ENCODE measurements around the gene NADK.

NADK gene

DNA sequence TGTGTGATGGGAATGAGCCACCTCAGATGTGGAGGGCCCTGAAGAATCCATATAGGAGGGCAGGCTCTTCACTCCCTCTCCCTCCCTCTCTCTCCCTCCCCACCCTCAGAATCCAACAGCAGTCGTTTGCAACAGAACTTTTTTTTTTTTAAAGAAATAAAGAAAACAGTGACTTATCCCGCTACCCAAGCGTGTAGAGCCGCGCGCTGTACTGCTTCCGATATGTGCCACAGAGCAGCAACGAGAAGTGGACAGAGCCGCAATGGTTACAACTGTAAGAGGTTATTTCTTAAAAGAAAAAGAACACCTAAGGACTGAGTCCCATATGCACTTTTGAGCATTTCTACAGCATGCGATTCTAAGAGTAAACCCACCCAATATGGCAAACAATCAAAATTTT lies 7.4 kb upstream of the NADK start:
- DNase-seq: no peak

DNA sequence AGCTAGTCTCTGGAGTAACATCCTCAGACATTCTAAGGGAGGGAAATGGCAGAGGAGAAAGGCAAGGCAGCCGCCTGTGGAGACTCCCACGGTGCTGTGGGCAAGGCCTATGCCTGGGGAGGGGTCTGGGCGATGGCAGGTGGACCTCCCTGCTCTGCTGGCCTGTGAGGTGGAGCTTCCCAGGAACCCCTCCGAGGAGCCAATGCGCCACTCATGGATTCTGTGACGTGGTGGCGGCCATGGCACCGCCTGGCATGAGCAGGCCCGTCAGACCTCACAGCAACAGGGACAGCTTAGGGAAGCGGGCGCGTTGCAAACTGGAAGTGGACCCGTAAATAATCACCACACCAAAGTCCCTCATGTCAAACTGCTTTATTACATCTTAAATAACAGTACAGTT lies 6.7 kb upstream of the NADK start:
- no peak for DNase-seq

DNA sequence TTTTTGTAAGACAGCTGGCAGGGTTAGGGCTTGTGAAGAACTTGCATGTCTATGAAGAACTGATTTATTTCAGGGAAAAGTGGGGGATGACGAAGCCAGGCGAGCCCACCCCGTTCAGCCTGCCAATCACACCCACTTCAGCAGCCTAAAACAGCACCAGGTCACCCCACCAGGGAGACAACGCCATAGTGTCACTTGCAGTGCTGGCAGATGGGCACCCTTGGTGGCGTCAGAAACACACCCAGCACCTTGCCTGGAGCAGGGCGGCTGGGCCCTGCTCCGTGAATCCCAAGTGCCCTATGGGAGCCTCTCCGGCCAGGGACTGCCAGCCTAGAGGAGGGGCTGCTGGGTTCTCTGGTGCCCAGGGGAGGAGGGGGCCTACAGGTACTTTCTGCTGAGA lies 5.0 kb upstream of the NADK start:
- DNase-seq: no peak

DNA sequence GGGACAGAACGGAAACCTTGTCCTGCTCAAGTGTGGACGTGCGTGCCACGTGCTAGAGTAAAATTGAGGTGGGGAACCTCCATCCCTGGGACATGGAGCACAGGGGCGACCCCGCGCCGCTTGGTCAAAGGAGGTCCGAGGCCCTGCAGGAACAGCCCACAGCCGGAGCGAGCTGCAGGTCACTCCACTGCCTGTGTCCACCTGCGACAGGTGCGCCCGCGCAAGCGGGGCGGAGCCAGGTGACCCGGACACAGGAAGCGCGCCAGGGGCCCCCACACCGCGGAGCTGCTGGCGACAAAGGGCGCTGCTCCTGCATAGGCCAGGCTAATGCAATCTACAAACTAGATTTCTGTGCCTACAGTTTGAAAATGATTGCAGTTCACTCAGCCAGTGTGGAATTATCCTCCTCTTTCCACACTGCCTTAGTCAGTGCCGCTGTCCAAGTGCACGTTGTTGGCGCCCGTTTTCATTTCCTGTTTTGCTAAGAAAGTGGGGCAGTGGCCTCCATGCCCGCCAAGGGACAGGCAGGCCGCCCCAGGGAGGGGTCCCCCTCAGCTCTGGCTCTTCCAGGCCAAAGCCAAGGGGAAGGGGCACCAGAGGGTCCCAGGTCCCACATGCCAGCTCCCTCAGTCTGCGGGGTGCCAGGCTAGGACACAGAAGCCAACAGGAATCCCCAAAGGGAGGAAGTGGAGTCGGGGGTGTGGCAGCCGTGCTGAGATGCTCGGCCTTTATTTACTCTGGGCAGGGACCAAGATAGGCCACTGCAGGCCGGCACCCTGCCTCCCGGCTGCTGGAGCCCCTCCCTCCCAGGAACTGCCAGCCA lies 4.3 kb upstream of the NADK start:
- peak; percentile 27 for DNase-seq

DNA sequence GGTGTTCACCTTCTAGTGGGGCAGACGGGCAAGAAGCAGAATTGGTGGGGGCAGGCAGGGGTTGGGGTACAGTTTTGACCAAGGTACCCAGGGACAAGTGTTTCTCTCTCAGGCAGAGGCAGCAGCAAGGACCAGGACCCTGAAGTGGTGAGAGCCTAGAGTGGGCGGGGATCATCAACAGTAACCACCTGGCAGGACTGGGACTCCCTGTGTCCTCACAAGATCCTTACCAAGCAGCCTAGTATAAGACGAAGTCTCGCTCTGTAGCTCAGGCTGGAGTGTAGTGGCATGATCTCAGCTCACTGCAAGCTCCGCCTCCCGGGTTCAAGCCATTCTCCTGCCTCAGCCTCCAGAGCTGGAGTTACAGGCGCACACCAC lies 3.2 kb upstream of the NADK start:
- no peak for DNase-seq

DNA sequence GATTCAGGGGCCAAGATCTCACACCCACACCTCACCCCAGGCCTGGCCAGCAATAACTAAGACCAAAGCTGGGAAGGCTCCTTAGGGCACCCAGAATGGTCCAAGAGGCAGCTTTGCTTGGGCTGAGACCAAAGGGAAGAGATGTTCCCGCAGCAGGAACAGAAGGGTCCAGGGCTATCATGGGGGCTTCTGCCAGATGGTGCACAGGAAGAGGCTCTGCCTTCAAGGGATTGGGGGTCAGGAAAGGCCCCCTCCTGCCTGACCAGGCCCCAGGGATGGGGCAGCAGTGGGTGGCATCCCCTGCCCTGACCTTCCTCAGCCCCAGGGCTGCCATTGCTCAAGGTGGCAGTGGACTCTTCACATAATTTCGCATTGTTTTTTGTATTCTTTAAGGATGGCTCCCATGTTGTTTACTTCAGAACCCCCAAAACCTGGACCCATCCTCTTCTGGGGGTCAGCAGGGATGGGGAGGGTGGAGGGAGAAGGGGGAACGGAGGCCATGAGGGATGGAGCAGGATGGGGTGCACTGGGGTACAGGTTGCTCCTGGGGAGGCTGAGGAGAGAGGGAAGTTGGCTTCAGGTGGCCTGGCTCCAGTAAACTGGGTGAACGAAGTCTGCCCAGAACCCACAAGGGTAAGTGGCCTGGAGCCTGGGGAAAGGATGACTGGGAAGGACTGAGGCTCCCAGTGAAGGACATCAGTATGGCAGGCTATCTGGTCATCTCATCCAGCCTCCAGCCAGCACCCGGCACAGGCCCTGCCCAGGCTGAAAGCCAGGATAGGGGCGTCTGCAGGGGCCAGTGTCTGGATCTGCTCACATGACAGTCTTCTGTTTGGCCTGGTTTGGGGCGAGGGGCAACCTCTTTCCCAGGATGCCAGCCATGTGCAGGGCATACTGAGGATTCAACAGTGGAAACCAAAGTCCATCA lies 2.6 kb upstream of the NADK start:
- DNase-seq: no peak

DNA sequence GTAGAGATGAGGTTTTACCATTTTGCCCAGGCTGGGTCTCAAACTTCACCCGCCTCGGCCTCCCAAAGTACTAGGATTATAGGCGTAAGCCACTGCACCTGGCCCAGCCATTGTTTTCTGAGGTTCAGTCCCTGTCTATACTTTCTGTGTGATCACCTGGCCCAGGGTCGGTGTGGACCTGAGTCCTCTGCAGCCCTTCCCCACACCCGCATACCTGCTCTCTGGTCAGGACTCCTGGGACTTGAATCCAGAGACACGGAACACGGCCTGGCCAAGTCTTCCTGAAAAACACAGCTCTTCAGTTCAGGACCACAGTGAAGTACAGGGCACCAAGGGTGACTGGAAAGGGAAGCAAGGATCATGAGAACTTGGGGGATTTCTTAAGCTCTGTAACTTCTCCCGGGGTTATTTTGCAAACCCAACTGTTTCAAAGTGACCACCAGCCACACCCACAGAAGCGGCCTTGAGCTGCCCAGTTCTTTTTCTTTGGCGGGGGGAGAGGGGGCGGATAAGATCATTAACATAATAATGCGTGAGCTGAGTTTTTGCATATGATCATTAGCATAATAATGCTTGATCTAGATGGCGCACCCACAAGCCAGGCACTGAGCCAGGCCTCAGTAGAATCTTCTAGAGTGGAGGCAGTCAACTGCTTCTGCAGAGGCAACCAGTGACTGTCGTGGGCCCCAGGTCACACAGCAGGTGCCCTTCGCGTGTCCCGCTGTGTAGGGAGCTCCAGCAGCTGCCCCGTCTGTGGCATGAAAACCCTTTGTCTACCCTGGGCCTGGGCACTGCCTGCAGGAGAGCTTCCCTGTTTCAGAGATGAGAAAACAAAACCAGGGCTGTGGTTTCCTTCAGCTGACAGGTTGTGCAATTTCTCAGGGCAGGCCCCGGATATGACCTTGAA lies 1.7 kb upstream of the NADK start:
- peak; percentile 8 for DNase-seq

DNA sequence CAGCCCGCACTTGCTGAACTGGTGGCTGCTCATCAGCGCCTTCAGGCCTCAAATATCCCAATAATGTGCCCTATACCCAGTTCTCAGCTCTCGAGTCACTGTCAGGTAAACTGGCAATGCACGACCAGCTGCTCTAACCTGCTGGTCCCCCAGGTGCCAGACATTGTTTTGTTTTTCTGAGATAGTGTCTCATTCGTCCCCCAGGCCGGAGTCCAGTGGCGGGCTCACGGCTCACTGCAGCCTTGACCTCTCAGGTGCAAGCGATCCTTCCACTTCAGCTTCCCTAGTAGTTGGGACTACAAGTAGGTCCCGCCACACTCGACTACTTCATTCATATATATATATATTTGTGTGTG lies 1.0 kb upstream of the NADK start:
- no peak for DNase-seq

DNA sequence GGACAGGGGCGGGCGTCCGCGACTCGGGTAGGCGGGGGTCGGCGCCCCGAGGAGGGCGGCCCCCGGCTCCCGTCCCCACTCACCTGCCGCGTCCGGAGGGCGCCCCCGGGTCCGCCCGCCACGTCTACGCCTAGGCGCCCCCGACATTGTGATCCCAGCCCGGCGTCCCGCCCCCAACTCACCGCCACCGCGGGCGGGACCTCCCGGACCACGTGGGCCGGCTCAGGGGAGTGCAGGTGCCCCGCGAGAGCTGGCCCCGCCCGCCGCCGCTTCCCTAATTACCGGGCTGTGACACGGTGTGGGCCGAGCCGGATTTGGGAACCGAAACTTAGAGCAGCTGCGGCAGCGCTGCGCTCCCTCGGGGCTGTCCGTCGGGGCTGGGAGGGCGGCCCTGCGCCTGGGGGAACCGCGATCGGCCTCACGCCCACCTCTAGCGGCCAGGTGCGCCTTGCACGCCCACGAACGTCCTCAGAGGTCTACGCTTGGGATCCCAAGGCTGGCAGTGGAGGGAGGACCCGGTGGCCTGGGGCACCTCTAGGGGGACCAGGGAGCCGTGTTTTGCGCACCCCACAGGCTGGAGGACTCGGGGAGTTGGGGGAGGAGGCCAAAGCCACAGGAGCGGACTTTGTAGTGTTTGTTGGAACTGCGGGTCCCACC lies 521 bp upstream of the NADK start:
- DNase-seq: no peak

DNA sequence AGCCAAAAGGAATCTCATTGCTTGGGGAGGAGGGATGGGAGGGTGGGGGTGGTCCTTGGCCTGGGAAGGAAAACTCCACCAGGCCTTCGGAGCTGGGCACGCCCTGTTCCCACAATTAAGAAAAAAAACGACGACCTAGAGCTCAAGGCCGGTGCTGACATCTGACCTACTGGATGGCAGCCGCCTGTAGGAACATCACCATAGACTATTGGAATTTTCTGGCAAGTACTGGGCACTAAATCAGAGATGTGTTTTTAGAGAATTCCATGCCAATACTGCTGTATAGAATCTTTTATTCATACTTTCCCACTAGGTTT lies 729 bp downstream of the NADK start:
- peak; percentile 14 for DNase-seq

DNA sequence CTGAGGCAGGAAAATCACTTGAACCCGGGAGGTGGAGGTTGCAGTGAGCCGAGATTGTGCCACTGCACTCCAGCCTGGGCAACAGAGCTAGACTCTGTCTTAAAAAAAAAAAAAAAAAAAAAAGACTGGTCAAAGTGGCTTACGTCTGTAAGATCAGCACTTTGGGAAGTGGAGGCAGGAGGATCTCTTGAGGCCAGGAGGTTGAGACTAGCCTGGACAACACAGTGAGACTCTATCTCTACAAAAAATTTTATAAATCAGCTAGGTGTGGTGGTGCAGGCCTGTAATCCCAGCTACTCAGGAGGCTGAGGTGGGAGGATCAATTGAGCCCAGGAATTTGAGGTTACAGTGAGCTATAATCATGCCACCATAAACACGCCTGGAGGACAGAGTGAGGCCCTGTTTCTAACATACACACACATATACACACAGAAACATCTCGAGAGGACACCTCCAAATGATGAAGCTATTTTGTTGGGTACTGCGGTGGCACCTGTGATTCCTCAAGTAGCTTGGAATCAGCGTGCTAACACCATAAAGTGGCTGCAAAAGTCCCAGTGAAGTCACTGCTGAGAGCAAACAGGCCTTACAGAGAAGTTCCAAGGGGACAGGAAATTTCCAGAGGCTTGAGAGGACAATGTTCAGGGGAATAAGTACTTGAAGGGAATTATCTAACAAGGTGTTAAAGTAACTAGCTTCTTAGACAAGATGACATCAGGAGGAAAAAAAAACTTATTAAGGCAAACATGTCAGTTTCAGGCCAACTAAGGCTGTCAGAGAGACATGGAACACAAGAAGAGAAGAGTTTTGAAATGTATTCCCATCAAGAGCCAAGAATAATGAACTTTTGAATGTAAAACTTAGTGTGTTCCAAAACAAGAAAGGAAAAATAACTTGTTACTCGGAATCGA lies 1.3 kb downstream of the NADK start:
- no peak for DNase-seq

DNA sequence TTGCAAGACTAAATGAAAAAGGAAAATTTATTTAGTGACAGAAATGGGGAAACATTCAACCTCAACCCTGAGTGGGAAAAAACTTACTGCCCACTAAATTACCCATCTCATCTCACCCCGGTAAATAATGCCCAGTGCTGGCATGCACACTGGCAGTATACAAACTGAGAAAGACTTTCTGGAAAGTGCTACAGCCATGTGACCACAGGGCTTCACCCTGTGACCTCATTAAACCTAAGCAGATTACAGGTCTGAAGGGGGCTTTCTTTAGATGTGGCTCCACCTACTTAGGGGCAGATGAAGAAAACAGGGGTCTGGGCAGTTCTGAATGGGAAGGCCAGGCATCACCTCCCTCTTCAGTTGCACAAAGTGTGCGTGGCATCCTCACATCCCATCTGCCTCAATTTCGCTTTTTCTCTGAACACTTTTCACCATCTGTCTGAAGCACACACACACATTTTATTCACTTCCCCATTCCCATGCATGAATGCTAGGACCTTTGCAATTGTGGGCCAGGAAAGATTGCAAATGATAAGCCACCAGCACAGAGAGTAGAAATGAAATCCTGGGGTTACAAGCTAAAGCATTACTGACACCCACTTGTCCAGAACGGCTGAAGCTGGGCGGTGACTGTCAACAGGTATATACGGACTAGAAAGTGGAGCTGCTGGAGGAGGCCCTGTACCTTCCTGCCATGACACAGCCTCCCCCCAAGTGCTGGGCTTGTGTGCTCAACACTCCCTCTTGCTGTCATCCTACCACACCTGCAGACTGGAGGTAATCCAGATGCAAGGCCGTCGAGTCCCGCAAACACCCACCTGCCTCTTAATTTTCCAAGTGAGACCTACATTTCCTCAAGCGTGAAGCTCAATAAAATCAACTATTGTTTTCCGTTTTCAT lies 2.7 kb downstream of the NADK start:
- DNase-seq: no peak

DNA sequence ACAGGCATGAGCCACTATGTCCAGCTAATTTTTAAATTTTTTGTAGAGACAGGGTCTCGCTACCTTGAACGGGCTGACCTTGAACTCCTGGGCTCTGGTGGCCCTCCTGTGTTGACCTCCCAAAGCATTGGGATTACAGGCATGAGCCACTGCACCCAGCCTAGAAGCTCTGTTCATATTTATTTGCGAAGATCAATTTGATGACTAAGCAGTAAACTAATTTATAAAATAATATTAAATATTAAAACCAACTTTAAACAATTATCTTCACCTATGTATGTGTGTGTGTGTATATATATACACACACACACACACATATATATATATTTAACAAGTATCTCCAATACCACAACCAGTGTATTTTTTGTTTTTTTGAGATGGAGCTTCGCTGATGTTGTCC lies 4.4 kb downstream of the NADK start:
- DNase-seq: no peak

DNA sequence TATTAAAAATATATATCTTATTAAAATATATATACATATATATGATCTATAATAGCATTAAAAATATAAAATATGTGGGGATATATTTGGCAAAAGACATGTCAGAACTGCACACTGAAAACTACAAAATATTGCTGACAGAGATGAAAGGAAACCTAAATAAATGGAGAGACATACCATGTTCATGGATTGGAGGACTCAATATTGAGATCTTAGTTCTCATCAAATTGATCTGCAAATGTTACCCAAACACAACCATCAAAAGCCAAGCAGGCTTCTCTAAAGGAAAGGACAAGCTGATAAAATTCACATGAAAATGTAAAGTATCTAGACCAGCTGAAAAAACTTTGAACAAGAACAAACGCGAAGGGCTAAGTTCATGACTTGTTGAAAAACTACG lies 7.2 kb downstream of the NADK start:
- no peak for DNase-seq

DNA sequence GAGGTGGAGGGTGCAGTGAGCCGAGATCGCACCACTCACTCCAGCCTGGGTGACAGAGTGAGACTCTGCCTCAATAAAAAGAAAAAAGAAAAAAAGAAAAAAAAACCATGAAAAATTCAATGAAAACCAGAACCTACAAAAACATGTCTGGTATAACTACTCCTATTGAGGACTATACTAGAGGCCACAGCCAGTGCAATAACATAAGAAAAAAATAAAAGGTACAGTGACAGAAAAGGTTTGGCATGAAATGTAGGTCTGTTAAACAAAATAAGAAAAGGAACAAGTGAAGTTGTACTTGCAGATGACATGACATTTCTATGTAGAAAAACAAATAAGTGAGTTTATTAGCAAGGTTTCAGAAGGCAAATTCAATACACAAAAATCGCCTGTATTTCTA lies 8.2 kb downstream of the NADK start:
- DNase-seq: no peak

DNA sequence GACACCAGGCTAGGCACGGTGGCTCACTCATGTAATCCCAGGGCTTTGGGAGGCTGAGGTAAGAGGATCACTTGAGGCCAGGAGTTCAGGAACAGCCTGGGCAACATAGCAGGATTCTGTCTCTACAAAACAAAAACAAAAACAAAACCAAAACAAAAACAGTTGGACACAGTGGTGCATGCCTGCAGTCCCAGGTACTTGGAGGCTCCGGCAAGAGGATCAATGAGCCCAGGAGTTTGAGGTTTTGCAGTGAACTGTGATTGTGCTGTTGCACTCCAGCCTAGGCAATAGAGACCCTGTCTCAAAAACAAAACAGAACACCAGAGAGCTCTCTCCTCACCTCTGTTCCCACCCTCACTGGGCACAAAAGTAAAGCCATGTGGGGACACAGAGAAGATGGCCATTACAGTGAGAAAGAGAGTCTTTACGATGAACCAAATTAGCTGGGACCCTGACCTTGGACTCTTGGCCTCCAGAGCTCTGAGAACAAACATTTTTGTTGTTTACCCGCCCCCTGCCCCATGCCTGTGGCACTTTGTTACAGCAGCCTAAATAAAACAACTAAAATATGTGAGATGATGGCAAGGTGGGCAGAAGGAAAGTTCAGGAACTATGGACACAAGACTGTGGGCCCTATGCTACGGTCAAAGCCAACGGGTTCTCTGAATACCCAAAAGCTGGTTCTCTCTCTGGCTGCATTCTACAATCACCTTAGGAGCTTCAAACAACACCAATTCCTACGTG lies 9.8 kb downstream of the NADK start:
- no peak for DNase-seq

DNA sequence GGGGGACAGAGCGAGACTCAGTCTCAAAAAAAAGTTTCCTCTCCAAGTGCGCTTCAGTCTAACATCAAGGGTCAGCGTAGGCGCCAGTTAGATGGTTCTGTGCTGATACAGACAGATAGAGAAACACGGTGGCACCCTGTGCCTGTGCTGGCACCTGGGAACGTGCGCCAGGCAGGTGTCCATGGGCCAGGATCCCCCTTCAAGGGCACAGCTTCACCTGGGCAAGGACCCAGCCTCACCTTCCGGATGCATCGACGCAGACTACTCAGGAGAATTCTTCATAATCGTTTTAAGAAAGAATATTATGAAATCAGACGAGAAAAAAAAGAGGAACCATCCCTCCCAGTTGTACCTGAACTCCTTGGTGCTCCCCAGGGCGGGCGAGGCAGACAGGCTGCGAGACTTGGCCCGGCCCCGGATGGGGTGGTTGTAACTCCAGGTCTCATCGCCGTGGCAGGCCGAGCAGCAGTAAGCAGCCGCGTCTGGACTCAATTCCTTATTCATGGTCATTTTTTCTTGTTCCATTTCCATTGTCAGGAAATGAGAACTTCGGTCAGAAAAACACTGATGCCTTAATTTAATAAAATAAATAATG lies 13.3 kb downstream of the NADK start:
- DNase-seq: no peak

DNA sequence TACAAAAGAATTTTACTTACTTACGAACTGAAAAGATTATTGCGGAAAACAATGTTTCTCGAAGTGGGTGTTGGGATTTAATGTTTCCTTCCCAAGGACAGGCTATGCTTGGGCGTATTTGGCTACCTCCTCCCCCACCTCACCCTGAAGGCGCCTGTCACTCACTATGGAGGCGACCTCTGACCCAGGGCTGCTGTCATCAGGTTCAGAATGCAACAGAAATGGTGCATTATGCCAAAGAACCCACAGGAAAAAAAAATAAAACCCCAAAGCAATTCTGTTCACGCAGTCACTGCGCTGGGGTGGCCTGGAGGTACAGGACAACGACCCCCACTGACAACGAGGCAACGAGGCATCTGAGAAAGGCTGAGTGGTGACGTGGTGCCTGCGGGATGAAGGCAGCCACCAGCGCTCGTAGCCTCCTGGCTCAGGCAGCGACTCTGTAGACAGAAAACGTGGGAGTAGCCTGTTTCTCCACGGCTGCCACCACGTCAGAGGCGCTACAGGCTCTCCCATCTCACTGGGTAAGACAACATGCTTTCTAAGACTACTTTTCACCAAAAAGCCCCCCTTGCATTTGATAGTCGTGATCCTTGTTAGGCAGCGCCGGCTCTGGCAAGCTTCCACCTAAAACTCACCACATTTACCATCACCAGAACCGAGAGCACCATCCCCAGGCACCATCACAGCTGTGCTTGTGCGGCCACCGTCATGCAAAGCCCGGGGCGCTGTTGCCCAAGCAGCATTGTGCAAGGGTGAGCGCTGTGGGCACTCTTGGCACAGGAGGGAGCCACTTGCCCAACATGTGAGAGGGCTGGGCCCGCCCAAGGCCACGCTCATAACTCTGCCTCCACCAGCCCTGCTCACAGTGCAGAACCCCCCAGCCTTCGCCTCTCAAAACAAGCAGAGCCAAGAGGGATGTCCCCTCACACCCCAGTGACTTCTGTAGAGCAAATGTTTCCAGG lies 14.3 kb downstream of the NADK start:
- no peak for DNase-seq

All from fibroblast of upper back skin (primary cell).